Measurements from ENCODE around the gene PAPOLA.
A peak's percentile ranks its signal among the peaks of the same experiment; 100 is the strongest.
"Not testable (repeated sequence)": the region's sequence is repeated elsewhere in the genome, so short reads cannot be mapped to it uniquely, and the experiment has no call there.

The PAPOLA gene

GRCh38 chr14:96502621-96503305, 581 bp downstream of the PAPOLA start:
- Histone ChIP-seq H3K4me3 (ENCODE audit: low read depth, low read length) (peak overlapping the region; percentile 100), H3K36me3 (ENCODE audit: control insufficient read depth, insufficient read depth, low read length) (0 out of 2 replicates have a peak, but pooled peaks cover 5% of the 10 kb centered on the region), H3K4me1 (ENCODE audit: control insufficient read depth, insufficient read depth, low read length) (peaks cover 11% of the 10 kb centered on the region; the same call in 1 of the 2 replicates), H3K27me3 (ENCODE audit: control insufficient read depth, insufficient read depth, low read length) (no peaks in the 10 kb centered on the region), H3K9me3 (ENCODE audit: control insufficient read depth, insufficient read depth, low read depth, low read length) (no peaks in the 10 kb centered on the region), H3K9ac (ENCODE audit: low read length) (peak overlapping the region; percentile 93), H3K27ac (ENCODE audit: low read depth, low read length) (peak overlapping the region; percentile 93)

- H3K4me3 ChIP-seq (ENCODE audit: low read depth, low read length), result peak overlapping the region; percentile 100
- H3K9me3 ChIP-seq (ENCODE audit: control insufficient read depth, insufficient read depth, low read depth, low read length), result no peaks in the 10 kb centered on the region
- H3K4me1 ChIP-seq (ENCODE audit: control insufficient read depth, insufficient read depth, low read length), result peaks cover 11% of the 10 kb centered on the region; the same call in 1 of the 2 replicates
- H3K9ac ChIP-seq (ENCODE audit: low read length), result peak overlapping the region; percentile 93
- no peak overlapping the region for H3K27ac ChIP-seq (ENCODE audit: low read depth, low read length)
- no peaks in the 10 kb centered on the region for H3K27me3 ChIP-seq (ENCODE audit: control insufficient read depth, insufficient read depth, low read length)
- H3K36me3 ChIP-seq (ENCODE audit: control insufficient read depth, insufficient read depth, low read length), result 0 out of 2 replicates have a peak, but pooled peaks cover 5% of the 10 kb centered on the region
These were observed 1.1 kb downstream of the PAPOLA start for GRCh38 chr14:96503306-96503679.

GRCh38 chr14:96504353-96504752, 2.2 kb downstream of the PAPOLA start:
- not testable (repeated sequence) for H3K27me3 ChIP-seq (ENCODE audit: control insufficient read depth, insufficient read depth, low read length); H3K9ac ChIP-seq (ENCODE audit: low read length); H3K27ac ChIP-seq (ENCODE audit: low read depth, low read length); H3K9me3 ChIP-seq (ENCODE audit: control insufficient read depth, insufficient read depth, low read depth, low read length); H3K36me3 ChIP-seq (ENCODE audit: control insufficient read depth, insufficient read depth, low read length)
- Histone ChIP-seq H3K4me1 (ENCODE audit: control insufficient read depth, insufficient read depth, low read length) (peaks cover 11% of the 10 kb centered on the region; the same call in 1 of the 2 replicates), H3K4me3 (ENCODE audit: low read depth, low read length) (peak overlapping the region; percentile 100)

DNA sequence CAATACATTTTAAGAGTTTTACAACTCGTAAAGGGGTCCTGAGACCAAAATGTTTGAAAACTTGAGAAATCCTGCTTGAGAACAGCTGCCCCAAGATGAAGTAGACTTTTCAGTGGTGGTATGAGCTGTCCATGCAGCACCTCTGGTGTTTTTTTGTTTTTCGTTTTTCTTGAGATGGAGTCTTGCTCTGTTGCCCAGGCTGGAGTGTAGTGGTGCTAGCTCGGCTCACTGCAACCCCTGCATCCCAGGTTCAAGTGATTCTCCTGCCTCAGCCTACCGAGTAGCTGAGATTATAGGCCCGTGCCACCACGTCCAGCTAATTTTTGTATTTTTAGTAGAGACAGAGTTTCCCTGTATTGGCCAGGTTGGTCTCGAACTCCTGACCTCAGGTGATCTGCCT, 5.5 kb downstream of the PAPOLA start:
- no peak overlapping the region for H3K9ac ChIP-seq (ENCODE audit: low read length)
- peaks cover 23% of the 10 kb centered on the region for H3K4me1 ChIP-seq (ENCODE audit: control insufficient read depth, insufficient read depth, low read length)
- H3K36me3 ChIP-seq (ENCODE audit: control insufficient read depth, insufficient read depth, low read length), result 0 out of 2 replicates have a peak, but pooled peaks cover 5% of the 10 kb centered on the region
- H3K4me3 ChIP-seq (ENCODE audit: low read depth, low read length), result no peak overlapping the region
- no peaks in the 10 kb centered on the region for H3K9me3 ChIP-seq (ENCODE audit: control insufficient read depth, insufficient read depth, low read depth, low read length)
- no peak overlapping the region for H3K27ac ChIP-seq (ENCODE audit: low read depth, low read length)
- no peaks in the 10 kb centered on the region for H3K27me3 ChIP-seq (ENCODE audit: control insufficient read depth, insufficient read depth, low read length)

DNA sequence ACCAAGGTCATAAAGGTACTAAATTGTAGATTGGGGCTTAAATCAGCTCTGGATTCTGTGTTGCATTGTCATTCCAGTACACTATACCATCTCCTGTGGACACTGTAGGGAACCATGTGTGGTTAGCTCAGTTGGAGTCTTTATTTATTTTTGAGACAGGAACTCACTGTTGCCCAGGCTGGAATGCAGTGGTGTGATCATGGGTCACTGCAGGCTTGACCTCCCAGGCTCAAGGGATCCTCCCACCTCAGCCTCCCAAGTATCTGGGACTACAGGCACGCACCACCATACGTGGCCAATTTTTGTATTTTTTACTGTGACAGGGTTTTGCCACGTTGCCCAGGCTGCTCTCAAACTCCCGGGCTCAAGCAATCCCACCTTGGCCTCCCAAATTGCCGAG, 6.7 kb downstream of the PAPOLA start:
- H3K9me3 ChIP-seq (ENCODE audit: control insufficient read depth, insufficient read depth, low read depth, low read length), result no peaks in the 10 kb centered on the region
- H3K27ac ChIP-seq (ENCODE audit: low read depth, low read length), result no peak overlapping the region
- H3K36me3 ChIP-seq (ENCODE audit: control insufficient read depth, insufficient read depth, low read length), result 0 out of 2 replicates have a peak, but pooled peaks cover 5% of the 10 kb centered on the region
- no peak overlapping the region for H3K9ac ChIP-seq (ENCODE audit: low read length)
- H3K27me3 ChIP-seq (ENCODE audit: control insufficient read depth, insufficient read depth, low read length), result no peaks in the 10 kb centered on the region
- H3K4me1 ChIP-seq (ENCODE audit: control insufficient read depth, insufficient read depth, low read length), result peaks cover 34% of the 10 kb centered on the region
- H3K4me3 ChIP-seq (ENCODE audit: low read depth, low read length), result no peak overlapping the region

- no peak overlapping the region for H3K9ac ChIP-seq (ENCODE audit: low read length)
- no peak overlapping the region for H3K4me3 ChIP-seq (ENCODE audit: low read depth, low read length)
- H3K27ac ChIP-seq (ENCODE audit: low read depth, low read length), result no peak overlapping the region
- H3K27me3 ChIP-seq (ENCODE audit: control insufficient read depth, insufficient read depth, low read length), result no peaks in the 10 kb centered on the region
- H3K4me1 ChIP-seq (ENCODE audit: control insufficient read depth, insufficient read depth, low read length), result peaks cover 37% of the 10 kb centered on the region
- no peaks in the 10 kb centered on the region for H3K9me3 ChIP-seq (ENCODE audit: control insufficient read depth, insufficient read depth, low read depth, low read length)
- 0 out of 2 replicates have a peak, but pooled peaks cover 5% of the 10 kb centered on the region for H3K36me3 ChIP-seq (ENCODE audit: control insufficient read depth, insufficient read depth, low read length)
These were observed 7.4 kb downstream of the PAPOLA start for GRCh38 chr14:96509457-96510090.

- Histone ChIP-seq H3K27me3 (ENCODE audit: control insufficient read depth, insufficient read depth, low read length) (no peaks in the 10 kb centered on the region), H3K9ac (ENCODE audit: low read length) (no peak overlapping the region), H3K9me3 (ENCODE audit: control insufficient read depth, insufficient read depth, low read depth, low read length) (no peaks in the 10 kb centered on the region), H3K4me1 (ENCODE audit: control insufficient read depth, insufficient read depth, low read length) (peaks cover 42% of the 10 kb centered on the region), H3K27ac (ENCODE audit: low read depth, low read length) (no peak overlapping the region), H3K36me3 (ENCODE audit: control insufficient read depth, insufficient read depth, low read length) (no peaks in the 10 kb centered on the region), H3K4me3 (ENCODE audit: low read depth, low read length) (no peak overlapping the region)
These were observed 9.0 kb downstream of the PAPOLA start for GRCh38 chr14:96511146-96511545.

DNA sequence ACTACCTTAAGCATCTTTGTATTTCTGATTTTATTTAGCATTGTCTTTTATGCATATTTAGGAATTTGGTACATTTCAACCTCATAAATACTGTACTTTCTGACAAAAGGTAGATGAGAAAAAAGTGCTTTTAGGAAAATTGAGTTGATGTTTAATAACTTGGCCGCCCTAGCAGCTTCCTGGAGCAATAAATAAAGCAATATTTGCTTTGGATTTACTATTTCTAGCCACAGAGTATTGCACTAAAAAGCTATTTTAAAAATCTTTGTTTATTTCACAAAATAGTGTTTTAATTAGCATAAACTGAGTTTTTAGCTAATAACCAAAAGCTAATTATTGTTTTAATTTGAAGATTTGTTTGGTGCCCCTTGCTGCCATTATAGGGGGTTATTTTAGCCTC, 9.5 kb downstream of the PAPOLA start:
- H3K27me3 ChIP-seq (ENCODE audit: control insufficient read depth, insufficient read depth, low read length), result no peaks in the 10 kb centered on the region
- no peak overlapping the region for H3K9ac ChIP-seq (ENCODE audit: low read length)
- no peaks in the 10 kb centered on the region for H3K36me3 ChIP-seq (ENCODE audit: control insufficient read depth, insufficient read depth, low read length)
- H3K9me3 ChIP-seq (ENCODE audit: control insufficient read depth, insufficient read depth, low read depth, low read length), result no peaks in the 10 kb centered on the region
- peaks cover 46% of the 10 kb centered on the region for H3K4me1 ChIP-seq (ENCODE audit: control insufficient read depth, insufficient read depth, low read length)
- no peak overlapping the region for H3K27ac ChIP-seq (ENCODE audit: low read depth, low read length)
- no peak overlapping the region for H3K4me3 ChIP-seq (ENCODE audit: low read depth, low read length)

GRCh38 chr14:96512122-96512521, 9.9 kb downstream of the PAPOLA start:
- Histone ChIP-seq H3K9me3 (ENCODE audit: control insufficient read depth, insufficient read depth, low read depth, low read length) (no peaks in the 10 kb centered on the region), H3K9ac (ENCODE audit: low read length) (no peak overlapping the region), H3K4me1 (ENCODE audit: control insufficient read depth, insufficient read depth, low read length) (peaks cover 47% of the 10 kb centered on the region), H3K27ac (ENCODE audit: low read depth, low read length) (no peak overlapping the region), H3K36me3 (ENCODE audit: control insufficient read depth, insufficient read depth, low read length) (no peaks in the 10 kb centered on the region), H3K4me3 (ENCODE audit: low read depth, low read length) (peak overlapping the region; percentile 13; the same call in 1 of the 2 replicates), H3K27me3 (ENCODE audit: control insufficient read depth, insufficient read depth, low read length) (no peaks in the 10 kb centered on the region)

GRCh38 chr14:96512602-96513397, 10.6 kb downstream of the PAPOLA start:
- peak overlapping the region; percentile 13 for H3K4me3 ChIP-seq (ENCODE audit: low read depth, low read length)
- peaks cover 49% of the 10 kb centered on the region for H3K4me1 ChIP-seq (ENCODE audit: control insufficient read depth, insufficient read depth, low read length)
- H3K9me3 ChIP-seq (ENCODE audit: control insufficient read depth, insufficient read depth, low read depth, low read length), result no peaks in the 10 kb centered on the region
- H3K27me3 ChIP-seq (ENCODE audit: control insufficient read depth, insufficient read depth, low read length), result no peaks in the 10 kb centered on the region
- H3K9ac ChIP-seq (ENCODE audit: low read length), result no peak overlapping the region
- no peaks in the 10 kb centered on the region for H3K36me3 ChIP-seq (ENCODE audit: control insufficient read depth, insufficient read depth, low read length)
- H3K27ac ChIP-seq (ENCODE audit: low read depth, low read length), result peak overlapping the region; percentile 58

DNA sequence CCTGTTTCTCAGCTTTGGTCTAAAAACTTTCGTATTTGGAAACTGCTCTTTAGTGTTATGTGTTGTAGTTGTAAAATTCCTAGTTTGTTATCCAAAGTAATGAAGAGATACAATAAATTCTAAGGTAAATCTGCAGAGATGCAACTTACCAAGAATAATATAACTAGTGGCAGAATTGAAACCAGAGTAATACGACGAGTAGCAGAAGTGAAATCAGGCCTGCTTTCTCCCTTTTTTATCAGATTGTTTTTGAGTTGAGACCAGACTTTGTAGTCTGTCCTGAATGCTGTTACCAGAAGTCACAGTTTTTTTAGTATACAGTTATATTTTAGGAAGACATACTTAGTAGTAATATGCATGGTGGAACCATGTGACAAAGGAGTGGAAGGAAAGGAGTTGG, 12.5 kb downstream of the PAPOLA start:
- no peak overlapping the region for H3K4me3 ChIP-seq (ENCODE audit: low read depth, low read length)

More for the DNA sequence above, 12.5 kb downstream of the PAPOLA start:
- Histone ChIP-seq H3K4me1 (ENCODE audit: control insufficient read depth, insufficient read depth, low read length) (peaks cover 50% of the 10 kb centered on the region), H3K9me3 (ENCODE audit: control insufficient read depth, insufficient read depth, low read depth, low read length) (no peaks in the 10 kb centered on the region), H3K36me3 (ENCODE audit: control insufficient read depth, insufficient read depth, low read length) (no peaks in the 10 kb centered on the region), H3K27ac (ENCODE audit: low read depth, low read length) (no peak overlapping the region), H3K27me3 (ENCODE audit: control insufficient read depth, insufficient read depth, low read length) (no peaks in the 10 kb centered on the region), H3K9ac (ENCODE audit: low read length) (no peak overlapping the region)
